NCI-H82 (cell line): ENCODE data around the gene USP21.
A peak's percentile ranks its signal among the peaks of the same experiment; 100 is the strongest.

ENCODE experiments used
- DNase-seq: peaks from one replicate; lab custom pipeline; 2025; lab: John Stamatoyannopoulos, UW

Gene USP21

GRCh38 chr1:161133220-161133740 is 26.0 kb upstream of the USP21 start:
- DNase-seq: peak; percentile 66

- no peak for DNase-seq
Measured at GRCh38 chr1:161137881-161138280, 21.4 kb upstream of the USP21 start.

- DNase-seq: no peak
Measured at GRCh38 chr1:161138431-161138830, 20.9 kb upstream of the USP21 start.

- peak; percentile 70 for DNase-seq
Measured at GRCh38 chr1:161139766-161140165, 19.5 kb upstream of the USP21 start.

- DNase-seq: no peak
Measured at GRCh38 chr1:161140755-161141400, 18.4 kb upstream of the USP21 start.

GRCh38 chr1:161145832-161146231 is 13.5 kb upstream of the USP21 start:
- DNase-seq: no peak

GRCh38 chr1:161153176-161153575 is 6.1 kb upstream of the USP21 start:
- no peak for DNase-seq

GRCh38 chr1:161153682-161154337 is 5.5 kb upstream of the USP21 start, which contains the start of gene UFC1:
TSS of gene UFC1 (plus strand) at chr1:161153978. CDS start at chr1:161153998, 20 bp downstream.
- DNase-seq: peak; percentile 95

- no peak for DNase-seq
Measured at GRCh38 chr1:161157867-161158266, 1.4 kb upstream of the USP21 start.

GRCh38 chr1:161158316-161159010 is 837 bp upstream of the USP21 start:
- DNase-seq: no peak

- DNase-seq: no peak
Measured at GRCh38 chr1:161159913-161160243, 578 bp downstream of the USP21 start.

- DNase-seq: no peak
Measured at GRCh38 chr1:161160671-161161145, 1.4 kb downstream of the USP21 start.

GRCh38 chr1:161161652-161162051 is 2.4 kb downstream of the USP21 start:
- DNase-seq: no peak

GRCh38 chr1:161162052-161162451 is 2.8 kb downstream of the USP21 start:
- DNase-seq: no peak

GRCh38 chr1:161162806-161163205 is 3.5 kb downstream of the USP21 start:
- DNase-seq: no peak

GRCh38 chr1:161163793-161164192 is 4.5 kb downstream of the USP21 start:
- no peak for DNase-seq

GRCh38 chr1:161164901-161165610 is 5.8 kb downstream of the USP21 start:
- no peak for DNase-seq

GRCh38 chr1:161165742-161166668 is 6.7 kb downstream of the USP21 start, which contains the start of gene PPOX:
TSS of gene PPOX (plus strand) at chr1:161166426. CDS start at chr1:161166848, 422 bp downstream.
- DNase-seq: peak; percentile 100

GRCh38 chr1:161166669-161167548 is 7.6 kb downstream of the USP21 start:
- peak; percentile 70 for DNase-seq

GRCh38 chr1:161168906-161169305 is 9.6 kb downstream of the USP21 start:
- DNase-seq: no peak
